ENCODE measurements around the gene FOXL3. TPM values are rescaled to one million over a fixed set of nuclear protein-coding genes. Genes with fewer than 3 reads are reported as not detected.

Gene FOXL3
- total RNA-seq, 1 donor from 2014 or later, result not detected

- no peak overlapping the region for H3K4me3 Mint-ChIP-seq (ENCODE audit: unreplicated experiment)
- peaks cover 48% of the 10 kb centered on the region for H3K27me3 Mint-ChIP-seq (ENCODE audit: low read depth)
- H3K27ac Mint-ChIP-seq (ENCODE audit: unreplicated experiment), result no peak overlapping the region
- H3K4me1 Mint-ChIP-seq (ENCODE audit: low read depth), result no peaks in the 10 kb centered on the region
- H3K36me3 Mint-ChIP-seq (ENCODE audit: low read depth), result peaks cover 9% of the 10 kb centered on the region
- no peak for TF ChIP-seq CTCF (IDR thresholded peaks at IDR 0.05)
- H3K9me3 Mint-ChIP-seq (ENCODE audit: low read depth), result peaks cover 14% of the 10 kb centered on the region
- DNase-seq (ENCODE audit: low spot score), result peak; percentile 65
Observed at GRCh38 chr7:311796-312195, 21.8 kb downstream of the FOXL3 start.

GRCh38 chr7:312424-312823 is 22.5 kb downstream of the FOXL3 start:
- peaks cover 6% of the 10 kb centered on the region for H3K4me1 Mint-ChIP-seq (ENCODE audit: low read depth)
- peaks cover 50% of the 10 kb centered on the region for H3K27me3 Mint-ChIP-seq (ENCODE audit: low read depth)

GRCh38 chr7:314853-315252 is 24.9 kb downstream of the FOXL3 start:
- peaks cover 6% of the 10 kb centered on the region for H3K4me1 Mint-ChIP-seq (ENCODE audit: low read depth)
- H3K36me3 Mint-ChIP-seq (ENCODE audit: low read depth), result peaks cover 7% of the 10 kb centered on the region
- H3K27me3 Mint-ChIP-seq (ENCODE audit: low read depth), result peaks cover 62% of the 10 kb centered on the region
- no peak overlapping the region for H3K4me3 Mint-ChIP-seq (ENCODE audit: unreplicated experiment)
- peaks cover 4% of the 10 kb centered on the region for H3K9me3 Mint-ChIP-seq (ENCODE audit: low read depth)
- DNase-seq (ENCODE audit: low spot score), result peak; percentile 18
- no peak for TF ChIP-seq CTCF (IDR thresholded peaks at IDR 0.05)
- H3K27ac Mint-ChIP-seq (ENCODE audit: unreplicated experiment), result no peak overlapping the region

More at GRCh38 chr7:312424-312823, 22.5 kb downstream of the FOXL3 start:
- Mint-ChIP-seq H3K9me3 (ENCODE audit: low read depth) (peaks cover 10% of the 10 kb centered on the region), H3K36me3 (ENCODE audit: low read depth) (peaks cover 11% of the 10 kb centered on the region), H3K27ac (ENCODE audit: unreplicated experiment) (no peak overlapping the region), H3K4me3 (ENCODE audit: unreplicated experiment) (no peak overlapping the region)
- no peak for TF ChIP-seq CTCF (IDR thresholded peaks at IDR 0.05)
- no peak for DNase-seq (ENCODE audit: low spot score)

GRCh38 chr7:315516-316265 is 25.7 kb downstream of the FOXL3 start:
- H3K27me3 Mint-ChIP-seq (ENCODE audit: low read depth), result peaks cover 65% of the 10 kb centered on the region

More at GRCh38 chr7:315516-316265, 25.7 kb downstream of the FOXL3 start:
- H3K27ac Mint-ChIP-seq (ENCODE audit: unreplicated experiment), result no peak overlapping the region
- TF ChIP-seq CTCF (IDR thresholded peaks at IDR 0.05), result no peak
- peaks cover 6% of the 10 kb centered on the region for H3K4me1 Mint-ChIP-seq (ENCODE audit: low read depth)
- H3K9me3 Mint-ChIP-seq (ENCODE audit: low read depth), result peaks cover 4% of the 10 kb centered on the region
- no peak overlapping the region for H3K4me3 Mint-ChIP-seq (ENCODE audit: unreplicated experiment)
- DNase-seq (ENCODE audit: low spot score), result peak; percentile 33
- H3K36me3 Mint-ChIP-seq (ENCODE audit: low read depth), result peaks cover 7% of the 10 kb centered on the region

All from chondrocyte (in vitro differentiated cells).